ENCODE data around the gene COMP. TPM values are rescaled to one million over a fixed set of nuclear protein-coding genes. Genes with fewer than 3 reads are reported as not detected.

COMP gene
- total RNA-seq, 1 donor from 2014 or later = 1.7 TPM

- DNase-seq (ENCODE audit: low read depth) (no peak), FAIRE-seq (no peak)
- H3K27ac Mint-ChIP-seq (ENCODE audit: unreplicated experiment) = no peak overlapping the region
- H3K4me1 Mint-ChIP-seq (ENCODE audit: low read depth, unreplicated experiment) = peaks cover 7% of the 10 kb centered on the region
- peaks cover 7% of the 10 kb centered on the region for H3K27me3 Mint-ChIP-seq (ENCODE audit: low read depth, unreplicated experiment)
- Histone ChIP-seq H3K79me2 (ENCODE audit: insufficient read depth, low read length) (no peaks in the 10 kb centered on the region), H2AFZ (ENCODE audit: low read depth, low read length) (no peak overlapping the region), H3K27ac (ENCODE audit: low read depth, low read length) (no peak overlapping the region), H3K4me3 (ENCODE audit: insufficient read depth, low read depth, low read length) (no peak overlapping the region), H3K4me2 (ENCODE audit: low read length) (no peak overlapping the region), H3K27me3 (ENCODE audit: insufficient read depth, low read length) (no peaks in the 10 kb centered on the region), H3K9me3 (ENCODE audit: insufficient read depth, low read depth, low read length) (no peaks in the 10 kb centered on the region), H3K9ac (ENCODE audit: low read length) (no peak overlapping the region), H3K4me1 (ENCODE audit: insufficient read depth, low read length) (peaks cover 8% of the 10 kb centered on the region), H3K36me3 (ENCODE audit: insufficient read depth, low read length) (no peaks in the 10 kb centered on the region), H4K20me1 (ENCODE audit: insufficient read depth, low read length) (peaks cover 80% of the 10 kb centered on the region)
- TF ChIP-seq EZH2 (IDR thresholded peaks at IDR 0.05; ENCODE audit: insufficient read depth, low read length) = no peak
- TF ChIP-seq CTCF (IDR thresholded peaks at IDR 0.05; ENCODE audit: insufficient read depth, low read depth, low read length) = no peak
- H3K36me3 Mint-ChIP-seq (ENCODE audit: low read depth, unreplicated experiment) = peaks cover 9% of the 10 kb centered on the region
- no peak overlapping the region for H3K4me3 Mint-ChIP-seq (ENCODE audit: unreplicated experiment)
- no peaks in the 10 kb centered on the region for H3K9me3 Mint-ChIP-seq (ENCODE audit: unreplicated experiment)
Measured at GRCh38 chr19:18736415-18737336, 54.4 kb downstream of the COMP start.

GRCh38 chr19:18735752-18736151, 55.4 kb downstream of the COMP start:
- H3K27ac Mint-ChIP-seq (ENCODE audit: unreplicated experiment) = no peak overlapping the region

More at GRCh38 chr19:18735752-18736151, 55.4 kb downstream of the COMP start:
- TF ChIP-seq EZH2 (IDR thresholded peaks at IDR 0.05; ENCODE audit: insufficient read depth, low read length) = no peak
- TF ChIP-seq CTCF (IDR thresholded peaks at IDR 0.05; ENCODE audit: insufficient read depth, low read depth, low read length) = no peak
- no peak overlapping the region for H3K4me2 ChIP-seq (ENCODE audit: low read length)
- H3K4me3 ChIP-seq (ENCODE audit: insufficient read depth, low read depth, low read length) = no peak overlapping the region
- H3K9me3 ChIP-seq (ENCODE audit: insufficient read depth, low read depth, low read length) = no peaks in the 10 kb centered on the region
- peaks cover 14% of the 10 kb centered on the region for H3K4me1 Mint-ChIP-seq (ENCODE audit: low read depth, unreplicated experiment)
- H3K36me3 Mint-ChIP-seq (ENCODE audit: low read depth, unreplicated experiment) = peaks cover 9% of the 10 kb centered on the region
- H3K9ac ChIP-seq (ENCODE audit: low read length) = no peak overlapping the region
- FAIRE-seq = no peak
- no peaks in the 10 kb centered on the region for H3K79me2 ChIP-seq (ENCODE audit: insufficient read depth, low read length)
- H3K9me3 Mint-ChIP-seq (ENCODE audit: unreplicated experiment) = no peaks in the 10 kb centered on the region
- no peaks in the 10 kb centered on the region for H3K36me3 ChIP-seq (ENCODE audit: insufficient read depth, low read length)
- no peak overlapping the region for H2AFZ ChIP-seq (ENCODE audit: low read depth, low read length)
- H3K4me1 ChIP-seq (ENCODE audit: insufficient read depth, low read length) = peaks cover 12% of the 10 kb centered on the region
- peaks cover 7% of the 10 kb centered on the region for H3K27me3 Mint-ChIP-seq (ENCODE audit: low read depth, unreplicated experiment)
- no peak overlapping the region for H3K4me3 Mint-ChIP-seq (ENCODE audit: unreplicated experiment)
- no peaks in the 10 kb centered on the region for H3K27me3 ChIP-seq (ENCODE audit: insufficient read depth, low read length)
- H4K20me1 ChIP-seq (ENCODE audit: insufficient read depth, low read length) = peaks cover 80% of the 10 kb centered on the region
- no peak for DNase-seq (ENCODE audit: low read depth)
- H3K27ac ChIP-seq (ENCODE audit: low read depth, low read length) = no peak overlapping the region
